Measurements from ENCODE around the gene ARMC3. TPM values are rescaled to one million over a fixed set of nuclear protein-coding genes. Genes with fewer than 3 reads are reported as not detected.

ARMC3 gene
- total RNA-seq, 5 donors from 2014 or later (not counting 1 experiment from before 2014, with no cell fraction given), result not detected

DNA sequence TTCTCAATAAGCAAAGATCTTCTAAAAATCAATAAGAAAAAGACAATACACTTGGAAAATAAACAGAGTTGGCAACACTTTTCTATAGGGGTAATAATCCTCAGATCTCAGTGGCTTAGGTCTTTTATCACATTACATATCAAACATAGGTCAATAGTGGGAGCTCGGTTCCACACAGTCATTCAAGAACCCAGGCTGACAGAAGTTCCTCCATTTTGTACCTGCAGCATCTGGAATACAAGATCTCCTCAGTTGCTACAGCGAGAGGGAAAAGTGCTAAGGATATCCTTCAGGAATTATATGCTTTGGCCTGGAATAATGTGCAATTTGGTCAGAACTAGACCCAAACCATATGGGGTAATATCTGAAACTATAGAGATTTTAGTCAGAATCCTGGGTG is 112.1 kb downstream of the ARMC3 start:
- peaks cover 9 to 38% of the 10 kb centered on the region in 2 donors for H3K27me3 Mint-ChIP-seq
- ATAC-seq (replicated peaks in 1 of 4), result no peak
- 80% methylated on average over 1 of the region's 2 CpGs for WGBS (ENCODE audit: insufficient coverage)
- no peaks in the 10 kb centered on the region for H3K36me3 Mint-ChIP-seq
- no peaks in the 10 kb centered on the region for H3K4me1 ChIP-seq (ENCODE audit: control insufficient read depth in 1 of 2, extremely low read depth in 1 of 2, insufficient read depth in 2 of 2, low read length in 2 of 2)
- no peak overlapping the region for H3K27ac Mint-ChIP-seq
- POLR2A ChIA-PET, result no interaction called here
- peaks cover 0 to 8% of the 10 kb centered on the region in 2 experiments for H3K27me3 ChIP-seq (replicated peaks in 1 of 2; ENCODE audit: control insufficient read depth in 2 of 2, extremely low read depth in 1 of 2, insufficient read depth in 2 of 2, low read length in 1 of 2)
- no peak overlapping the region for H3K4me3 ChIP-seq (ENCODE audit: control insufficient read depth in 1 of 2, extremely low read depth in 1 of 2, low read length in 1 of 2)
- H3K27ac ChIP-seq (ENCODE audit: low read length), result no peak overlapping the region
- H3K9me3 ChIP-seq, result no peaks in the 10 kb centered on the region
- H3K4me3 Mint-ChIP-seq, result no peak overlapping the region
- CTCF ChIA-PET, result interaction anchor here in 1 of 2 donors (0.6 kb wide), 1 partner anchor 1030 kb away, joined by 7 read pairs; no protein-coding TSS in a partner anchor
- peaks cover 0 to 6% (median 3%) of the 10 kb centered on the region in 3 donors for H3K9me3 Mint-ChIP-seq
- no peaks in the 10 kb centered on the region for H3K4me1 Mint-ChIP-seq
- DNase-seq, result no peak
- no peaks in the 10 kb centered on the region for H3K36me3 ChIP-seq (ENCODE audit: control insufficient read depth in 2 of 2, extremely low read depth in 1 of 2, insufficient read depth in 1 of 2, low read length in 1 of 2)

DNA sequence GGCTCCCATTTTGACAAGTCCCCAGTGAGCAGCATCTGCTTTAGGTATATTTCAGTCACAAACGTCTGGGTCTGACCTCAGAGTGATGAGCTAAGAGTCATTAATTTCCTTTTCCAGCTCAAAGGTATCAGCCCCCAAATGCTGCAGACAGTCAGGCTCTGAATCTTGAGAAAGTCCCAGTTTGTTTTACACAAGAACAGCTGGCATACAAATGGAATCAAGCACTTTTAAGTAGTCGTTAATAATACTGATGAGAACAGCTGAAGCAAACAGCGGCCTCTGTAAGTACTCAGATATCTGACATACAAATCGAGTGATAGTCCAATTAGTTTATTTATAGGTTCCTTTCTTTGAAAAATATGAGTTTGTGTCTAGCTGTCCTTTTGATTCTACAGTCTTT is 118.2 kb downstream of the ARMC3 start:
- WGBS (ENCODE audit: insufficient coverage), result 60% methylated on average over 1 of the region's 4 CpGs
- DNase-seq (no peak), ATAC-seq (replicated peaks in 1 of 4) (no peak)
- Histone ChIP-seq H3K27ac (ENCODE audit: low read length) (no peak overlapping the region), H3K4me3 (ENCODE audit: control insufficient read depth in 1 of 2, extremely low read depth in 1 of 2, low read length in 1 of 2) (no peak overlapping the region), H3K4me1 (ENCODE audit: control insufficient read depth in 1 of 2, extremely low read depth in 1 of 2, insufficient read depth in 2 of 2, low read length in 2 of 2) (no peaks in the 10 kb centered on the region), H3K27me3 (replicated peaks in 1 of 2; ENCODE audit: control insufficient read depth in 2 of 2, extremely low read depth in 1 of 2, insufficient read depth in 2 of 2, low read length in 1 of 2) (peaks cover 0 to 6% of the 10 kb centered on the region in 2 experiments), H3K9me3 (no peaks in the 10 kb centered on the region), H3K36me3 (ENCODE audit: control insufficient read depth in 2 of 2, extremely low read depth in 1 of 2, insufficient read depth in 1 of 2, low read length in 1 of 2) (no peaks in the 10 kb centered on the region)
- Mint-ChIP-seq H3K9me3 (no peaks in the 10 kb centered on the region), H3K27ac (no peak overlapping the region), H3K4me3 (no peak overlapping the region), H3K27me3 (peaks cover 11 to 17% of the 10 kb centered on the region in 2 donors), H3K4me1 (no peaks in the 10 kb centered on the region), H3K36me3 (no peaks in the 10 kb centered on the region)
- CTCF ChIA-PET, result no interaction called here
- POLR2A ChIA-PET, result no interaction called here

DNA sequence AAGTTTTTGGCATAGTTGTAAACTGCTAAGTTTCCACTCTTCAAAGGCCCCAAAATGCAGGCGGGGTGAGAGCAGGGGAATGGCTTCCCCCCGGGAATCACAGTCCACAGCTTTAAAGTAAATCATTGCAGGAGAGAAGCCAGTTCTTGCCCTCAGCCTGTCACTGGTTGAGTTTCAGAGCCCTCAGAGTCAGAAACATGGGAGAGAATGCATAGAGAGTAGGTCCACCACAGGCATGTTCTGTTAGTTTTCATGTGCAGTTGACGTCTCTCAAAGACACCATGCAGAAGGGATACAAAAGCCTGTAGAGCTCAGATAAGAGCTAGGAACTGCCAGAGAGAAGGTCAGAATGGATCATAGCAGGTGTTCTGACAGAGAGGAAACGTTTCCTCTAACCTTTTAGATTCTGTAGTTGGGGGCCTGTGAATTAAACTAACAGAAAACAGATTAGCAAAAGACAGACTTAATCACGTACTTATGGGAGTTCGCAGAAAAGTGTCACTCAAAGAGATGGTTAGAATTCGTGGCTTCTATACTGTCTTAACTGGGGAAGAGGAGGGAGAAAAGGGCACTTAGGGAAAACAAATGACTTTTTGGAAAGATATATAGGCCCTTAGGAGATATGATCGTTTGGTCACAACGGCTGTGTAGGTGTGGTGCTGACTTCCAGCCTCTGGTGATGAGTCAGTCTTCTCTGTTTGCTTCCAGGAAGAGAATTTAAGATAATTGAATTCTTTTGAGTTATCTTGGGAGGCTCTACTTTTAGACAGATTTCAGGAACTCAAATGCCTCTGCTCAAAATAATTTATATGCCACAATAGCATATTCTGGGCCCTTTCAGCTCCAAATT is 119.6 kb downstream of the ARMC3 start:
- Histone ChIP-seq H3K36me3 (ENCODE audit: control insufficient read depth in 2 of 2, extremely low read depth in 1 of 2, insufficient read depth in 1 of 2, low read length in 1 of 2) (no peaks in the 10 kb centered on the region), H3K9me3 (no peaks in the 10 kb centered on the region), H3K27ac (ENCODE audit: low read length) (no peak overlapping the region), H3K27me3 (replicated peaks in 1 of 2; ENCODE audit: control insufficient read depth in 2 of 2, extremely low read depth in 1 of 2, insufficient read depth in 2 of 2, low read length in 1 of 2) (peaks cover 0 to 6% of the 10 kb centered on the region in 2 experiments), H3K4me1 (ENCODE audit: control insufficient read depth in 1 of 2, extremely low read depth in 1 of 2, insufficient read depth in 2 of 2, low read length in 2 of 2) (no peaks in the 10 kb centered on the region), H3K4me3 (ENCODE audit: control insufficient read depth in 1 of 2, extremely low read depth in 1 of 2, low read length in 1 of 2) (no peak overlapping the region)
- DNase-seq, result no peak
- H3K36me3 Mint-ChIP-seq, result no peaks in the 10 kb centered on the region
- H3K9me3 Mint-ChIP-seq, result no peaks in the 10 kb centered on the region
- no peak overlapping the region for H3K4me3 Mint-ChIP-seq
- H3K27ac Mint-ChIP-seq, result no peak overlapping the region
- WGBS (ENCODE audit: insufficient coverage), result 84% methylated on average over 6 of the region's 9 CpGs
- CTCF ChIA-PET, result interaction anchor here in 1 of 2 donors (0.6 kb wide), 1 partner anchor 780 kb away, joined by 3 read pairs; no protein-coding TSS in a partner anchor
- ATAC-seq (replicated peaks in 1 of 4), result no peak
- POLR2A ChIA-PET, result interaction anchor here in 1 of 2 donors (0.6 kb wide), 1 partner anchor 285 kb away, joined by 3 read pairs; no protein-coding TSS in a partner anchor
- H3K27me3 Mint-ChIP-seq, result peaks cover 12 to 20% of the 10 kb centered on the region in 2 donors
- no peaks in the 10 kb centered on the region for H3K4me1 Mint-ChIP-seq

DNA sequence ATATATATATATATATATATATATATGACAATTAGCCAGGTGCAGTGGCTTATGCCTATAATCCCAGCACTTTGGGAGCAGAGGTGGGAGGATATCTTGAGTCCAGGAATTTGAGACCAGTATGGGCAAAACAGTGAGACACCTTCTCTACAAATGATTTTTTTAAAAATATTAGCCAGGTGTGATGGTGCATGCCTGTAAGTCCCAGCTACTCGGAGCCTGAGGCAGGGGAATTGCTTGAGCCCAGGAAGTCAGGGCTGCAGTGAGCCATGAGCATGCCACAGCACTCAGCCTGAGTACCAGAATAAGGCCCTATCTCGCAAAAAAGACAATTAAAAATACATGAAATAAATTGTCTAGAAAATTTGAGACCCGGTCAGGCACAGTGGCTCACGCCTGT is 120.3 kb downstream of the ARMC3 start:
- H3K27ac ChIP-seq (ENCODE audit: low read length), result no peak overlapping the region
- no peaks in the 10 kb centered on the region for H3K9me3 ChIP-seq
- 89% methylated on average over 3 of the region's 4 CpGs for WGBS (ENCODE audit: insufficient coverage)
- Mint-ChIP-seq H3K27me3 (peaks cover 10 to 23% of the 10 kb centered on the region in 2 donors), H3K36me3 (no peaks in the 10 kb centered on the region), H3K9me3 (no peaks in the 10 kb centered on the region), H3K4me3 (no peak overlapping the region), H3K27ac (no peak overlapping the region), H3K4me1 (no peaks in the 10 kb centered on the region)
- POLR2A ChIA-PET, result interaction anchor here (0.6 kb wide), 2 partner anchors 11 to 286 kb away, joined by 3 read pairs; no protein-coding TSS in a partner anchor
- H3K27me3 ChIP-seq (replicated peaks in 1 of 2; ENCODE audit: control insufficient read depth in 2 of 2, extremely low read depth in 1 of 2, insufficient read depth in 2 of 2, low read length in 1 of 2), result peaks cover 0 to 6% of the 10 kb centered on the region in 2 experiments
- H3K36me3 ChIP-seq (ENCODE audit: control insufficient read depth in 2 of 2, extremely low read depth in 1 of 2, insufficient read depth in 1 of 2, low read length in 1 of 2), result no peaks in the 10 kb centered on the region
- no peak overlapping the region for H3K4me3 ChIP-seq (ENCODE audit: control insufficient read depth in 1 of 2, extremely low read depth in 1 of 2, low read length in 1 of 2)
- DNase-seq (no peak), ATAC-seq (replicated peaks in 1 of 4) (no peak)
- CTCF ChIA-PET, result no interaction called here
- H3K4me1 ChIP-seq (ENCODE audit: control insufficient read depth in 1 of 2, extremely low read depth in 1 of 2, insufficient read depth in 2 of 2, low read length in 2 of 2), result no peaks in the 10 kb centered on the region

DNA sequence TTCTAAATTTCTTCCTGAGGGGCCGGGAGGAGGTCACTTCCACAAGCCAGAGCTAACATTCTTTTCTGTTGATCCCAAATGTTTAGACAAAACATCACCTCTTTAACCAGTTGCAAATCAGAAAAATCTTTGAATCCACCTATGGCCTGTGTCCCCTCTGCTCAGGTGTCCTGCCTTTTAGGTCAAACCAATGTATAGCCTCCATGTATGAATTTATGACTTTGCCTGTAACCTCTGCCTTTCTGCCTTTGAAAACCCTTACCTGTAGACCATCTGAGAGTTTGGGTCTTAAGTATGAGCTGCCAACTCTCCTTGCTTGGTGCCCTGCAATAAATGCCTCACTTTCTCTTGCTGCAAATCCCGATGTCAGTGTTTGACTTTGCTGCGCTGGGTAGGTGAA is 123.4 kb downstream of the ARMC3 start:
- H3K4me3 Mint-ChIP-seq, result no peak overlapping the region
- WGBS (ENCODE audit: insufficient coverage), result no CpG with 5 or more reads among the region's 3 CpGs
- H3K4me1 ChIP-seq (ENCODE audit: control insufficient read depth in 1 of 2, extremely low read depth in 1 of 2, insufficient read depth in 2 of 2, low read length in 2 of 2), result no peaks in the 10 kb centered on the region
- CTCF ChIA-PET, result no interaction called here
- H3K4me3 ChIP-seq (ENCODE audit: control insufficient read depth in 1 of 2, extremely low read depth in 1 of 2, low read length in 1 of 2), result no peak overlapping the region
- no peaks in the 10 kb centered on the region for H3K9me3 ChIP-seq
- ATAC-seq (replicated peaks in 1 of 4) (no peak), DNase-seq (no peak)
- no peaks in the 10 kb centered on the region for H3K4me1 Mint-ChIP-seq
- no peaks in the 10 kb centered on the region for H3K36me3 Mint-ChIP-seq
- H3K27me3 Mint-ChIP-seq, result peaks cover 24 to 30% of the 10 kb centered on the region in 2 donors
- POLR2A ChIA-PET, result no interaction called here
- H3K27ac Mint-ChIP-seq, result no peak overlapping the region
- peaks cover 0 to 6% of the 10 kb centered on the region in 2 experiments for H3K27me3 ChIP-seq (replicated peaks in 1 of 2; ENCODE audit: control insufficient read depth in 2 of 2, extremely low read depth in 1 of 2, insufficient read depth in 2 of 2, low read length in 1 of 2)
- H3K9me3 Mint-ChIP-seq, result no peaks in the 10 kb centered on the region
- no peak overlapping the region for H3K27ac ChIP-seq (ENCODE audit: low read length)
- no peaks in the 10 kb centered on the region for H3K36me3 ChIP-seq (ENCODE audit: control insufficient read depth in 2 of 2, extremely low read depth in 1 of 2, insufficient read depth in 1 of 2, low read length in 1 of 2)

DNA sequence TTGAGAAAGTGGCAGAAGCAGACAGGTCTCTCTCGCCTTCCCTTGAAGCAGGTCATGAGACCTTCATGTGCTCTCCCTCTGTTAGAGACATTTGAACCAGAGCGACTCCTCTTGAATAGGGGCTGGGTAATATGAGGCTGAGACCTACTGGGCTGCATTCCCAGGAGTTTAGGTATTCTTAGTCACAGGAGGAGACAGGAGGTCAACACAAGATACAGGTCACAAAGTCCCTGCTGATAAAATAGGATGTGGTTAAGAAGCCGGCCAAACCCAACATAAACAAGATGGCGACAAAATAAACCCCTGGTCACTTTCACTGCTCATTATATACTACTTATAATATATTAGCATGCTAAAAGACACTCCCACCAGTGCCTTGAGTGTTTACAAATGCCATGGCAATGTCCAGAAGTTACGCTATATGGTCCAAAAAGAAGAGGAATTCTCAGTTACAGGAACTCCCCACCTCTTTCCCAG is 124.0 kb downstream of the ARMC3 start:
- DNase-seq (no peak), ATAC-seq (replicated peaks in 1 of 4) (no peak)
- no peaks in the 10 kb centered on the region for H3K4me1 Mint-ChIP-seq
- H3K4me3 Mint-ChIP-seq, result no peak overlapping the region
- Histone ChIP-seq H3K4me3 (ENCODE audit: control insufficient read depth in 1 of 2, extremely low read depth in 1 of 2, low read length in 1 of 2) (no peak overlapping the region), H3K9me3 (no peaks in the 10 kb centered on the region), H3K4me1 (ENCODE audit: control insufficient read depth in 1 of 2, extremely low read depth in 1 of 2, insufficient read depth in 2 of 2, low read length in 2 of 2) (no peaks in the 10 kb centered on the region), H3K27me3 (replicated peaks in 1 of 2; ENCODE audit: control insufficient read depth in 2 of 2, extremely low read depth in 1 of 2, insufficient read depth in 2 of 2, low read length in 1 of 2) (peaks cover 0 to 6% of the 10 kb centered on the region in 2 experiments), H3K27ac (ENCODE audit: low read length) (no peak overlapping the region), H3K36me3 (ENCODE audit: control insufficient read depth in 2 of 2, extremely low read depth in 1 of 2, insufficient read depth in 1 of 2, low read length in 1 of 2) (no peaks in the 10 kb centered on the region)
- no peaks in the 10 kb centered on the region for H3K9me3 Mint-ChIP-seq
- H3K27me3 Mint-ChIP-seq, result peaks cover 24 to 34% of the 10 kb centered on the region in 2 donors
- ChIA-PET POLR2A (no interaction called here), CTCF (no interaction called here)
- H3K27ac Mint-ChIP-seq, result no peak overlapping the region
- 63% methylated on average over 3 of the region's 5 CpGs for WGBS (ENCODE audit: insufficient coverage)
- no peaks in the 10 kb centered on the region for H3K36me3 Mint-ChIP-seq

All from T-cell (primary cell).